SIG-M5 treated with dmso at 0.1 percent for 504 hours (cell line): ENCODE data around the gene ALKAL2.

ENCODE experiments used
- DNase-seq: peaks from one replicate; lab custom pipeline; 2025; ENCODE audit not compliant: unreplicated experiment; lab: John Stamatoyannopoulos, UW

The ALKAL2 gene

GRCh38 chr2:271917-272316 is 16.0 kb downstream of the ALKAL2 start:
- no peak for DNase-seq

- DNase-seq = no peak
Measured at GRCh38 chr2:270861-271260, 17.0 kb downstream of the ALKAL2 start.

- peak; percentile 30 for DNase-seq
Measured at GRCh38 chr2:269356-270030, 18.4 kb downstream of the ALKAL2 start.

GRCh38 chr2:268323-268722 is 19.6 kb downstream of the ALKAL2 start:
- no peak for DNase-seq

- DNase-seq = peak; percentile 91
Measured at GRCh38 chr2:264493-265468, 23.1 kb downstream of the ALKAL2 start, which contains the start of gene ACP1. Gene ACP1 (plus strand): TSS chr2:264947. CDS start chr2:264965, 18 bp downstream.

- no peak for DNase-seq
Measured at GRCh38 chr2:263774-264492, 24.0 kb downstream of the ALKAL2 start, which contains the start of gene SH3YL1. Gene SH3YL1 (minus strand): TSS chr2:264032. CDS start chr2:263984, 48 bp downstream.

- DNase-seq = no peak
Measured at GRCh38 chr2:263022-263738, 24.7 kb downstream of the ALKAL2 start.

- DNase-seq = no peak
Measured at GRCh38 chr2:262117-262516, 25.8 kb downstream of the ALKAL2 start.

GRCh38 chr2:260507-261161 is 27.3 kb downstream of the ALKAL2 start:
- DNase-seq = peak; percentile 12

- DNase-seq = no peak
Measured at GRCh38 chr2:259789-260331, 28.0 kb downstream of the ALKAL2 start.

- no peak for DNase-seq
Measured at GRCh38 chr2:258933-259332, 29.0 kb downstream of the ALKAL2 start.

- no peak for DNase-seq
Measured at GRCh38 chr2:257842-258241, 30.0 kb downstream of the ALKAL2 start.

- peak; percentile 40 for DNase-seq
Measured at GRCh38 chr2:257429-257828, 30.5 kb downstream of the ALKAL2 start.

GRCh38 chr2:256094-256493 is 31.8 kb downstream of the ALKAL2 start:
- DNase-seq = no peak

GRCh38 chr2:255195-255594 is 32.7 kb downstream of the ALKAL2 start:
- DNase-seq = no peak

GRCh38 chr2:254241-254640 is 33.6 kb downstream of the ALKAL2 start:
- no peak for DNase-seq

GRCh38 chr2:253202-253638 is 34.7 kb downstream of the ALKAL2 start:
- no peak for DNase-seq

- DNase-seq = no peak
Measured at GRCh38 chr2:252001-252602, 35.8 kb downstream of the ALKAL2 start.

GRCh38 chr2:249538-250042 is 38.3 kb downstream of the ALKAL2 start:
- no peak for DNase-seq
